Hepatic stellate cell (primary cell): ENCODE measurements around the gene MFSD2A.
"Not testable (repeated sequence)": the region's sequence is repeated elsewhere in the genome, so short reads cannot be mapped to it uniquely, and the experiment has no call there.

Source experiments
- DNase-seq: peaks from one replicate; pipeline ENCODE4 v3.0.0; 2011; ENCODE audit warnings: low spot score

Gene MFSD2A

GRCh38 chr1:40003156-40004093 is 48.5 kb downstream of the MFSD2A start:
- DNase-seq: no peak

GRCh38 chr1:40004857-40005256 is 49.9 kb downstream of the MFSD2A start:
- DNase-seq: no peak

DNA sequence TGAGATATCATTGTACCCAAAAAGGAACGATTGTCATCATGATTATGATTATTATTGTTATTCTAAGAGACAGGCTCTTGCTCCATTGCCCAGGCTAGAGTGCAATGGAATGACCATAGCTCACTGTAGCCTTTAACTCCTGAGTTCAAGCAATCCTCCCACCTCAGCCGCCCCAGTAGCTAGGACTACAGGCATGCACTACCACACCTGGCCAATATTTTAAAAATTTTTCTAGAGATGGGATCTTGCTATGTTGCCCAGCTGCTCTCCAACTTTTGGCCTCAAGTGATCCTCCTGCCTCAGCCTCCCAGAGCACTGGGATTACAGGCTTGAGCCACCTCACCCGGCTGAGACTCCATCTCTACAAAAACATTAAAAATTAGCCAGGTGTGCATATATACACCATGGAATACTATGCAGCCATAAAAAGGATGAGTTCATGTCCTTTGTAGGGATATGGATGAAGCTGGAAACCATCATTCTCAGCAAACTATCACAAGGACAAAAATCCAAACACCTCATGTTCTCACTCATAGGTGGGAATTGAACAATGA is 52.6 kb downstream of the MFSD2A start:
- DNase-seq: not testable (repeated sequence)

DNA sequence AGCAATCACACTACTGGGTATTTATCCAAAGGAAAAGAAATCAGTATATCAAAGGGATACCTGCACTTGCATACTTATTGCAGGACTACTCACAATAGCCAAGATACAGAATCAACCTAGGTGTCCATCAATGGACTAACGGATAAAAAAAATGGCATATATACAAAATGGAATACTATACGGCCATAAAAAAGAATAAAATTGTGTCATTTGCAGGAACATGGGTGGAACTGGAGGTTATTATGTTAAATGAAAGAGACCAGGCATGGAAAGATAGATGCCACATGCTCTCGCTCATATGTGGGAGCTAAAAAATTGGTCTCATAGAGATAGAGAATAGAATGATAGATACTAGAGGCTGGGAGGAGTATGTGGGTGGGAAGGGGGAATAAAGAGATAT is 56.3 kb downstream of the MFSD2A start:
- no peak for DNase-seq

DNA sequence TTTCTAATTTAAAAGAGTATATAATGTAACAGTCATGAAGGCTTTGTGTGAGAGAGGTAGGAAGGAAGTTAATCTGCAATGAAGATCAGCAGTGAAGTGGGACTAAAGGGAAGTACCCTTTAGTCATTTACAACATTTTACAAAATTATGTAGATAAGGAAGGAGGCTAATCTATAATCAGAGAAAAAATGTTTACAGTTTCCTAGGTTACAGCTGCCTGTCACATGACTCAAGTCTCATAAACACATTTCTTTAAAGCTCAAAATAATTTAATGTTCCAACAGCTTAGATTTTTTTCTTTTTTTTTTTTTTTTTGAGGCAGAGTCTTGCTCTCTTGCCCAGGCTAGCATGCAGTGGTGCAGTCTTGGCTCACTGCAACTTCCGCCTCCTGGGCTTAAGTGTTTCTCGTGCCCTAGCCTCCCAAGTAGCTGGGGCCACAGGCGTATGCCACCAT is 59.3 kb downstream of the MFSD2A start:
- DNase-seq: no peak

GRCh38 chr1:40014812-40015594 is 60.1 kb downstream of the MFSD2A start:
- peak; percentile 78 for DNase-seq

GRCh38 chr1:40017951-40018575 is 63.1 kb downstream of the MFSD2A start:
- DNase-seq: no peak
